Type B pancreatic cell (in vitro differentiated cells): ENCODE measurements around the gene ESRRA. TPM values are rescaled to one million over a fixed set of nuclear protein-coding genes. Genes with fewer than 3 reads are reported as not detected.
A peak's percentile ranks its signal among the peaks of the same experiment; 100 is the strongest.

Source experiments
- DNase-seq: peaks from one replicate; pipeline ENCODE4 v3.0.0; 2021; ENCODE audit warnings: mixed read lengths; ENCODE audit not compliant: unreplicated experiment; ENCODE audit errors: extremely low spot score
- H3K27ac Mint-ChIP-seq: 2 replicates; pipeline ENCODE4 v1.8.0; 2021; ENCODE audit warnings: mild to moderate bottlenecking, mixed read lengths
- H3K27me3 Mint-ChIP-seq: 2 replicates; pipeline ENCODE4 v1.8.0; 2021; ENCODE audit warnings: mixed read lengths
- H3K36me3 Mint-ChIP-seq: 2 replicates; pipeline ENCODE4 v1.8.0; 2021; ENCODE audit warnings: mixed read lengths
- H3K4me1 Mint-ChIP-seq: one replicate; pipeline ENCODE4 v1.8.0; 2021; ENCODE audit warnings: mixed read lengths; ENCODE audit not compliant: unreplicated experiment
- H3K4me3 Mint-ChIP-seq: 2 replicates; pipeline ENCODE4 v1.8.0; 2021; ENCODE audit warnings: mild to moderate bottlenecking, mixed read lengths
- H3K9me3 Mint-ChIP-seq: 2 replicates; pipeline ENCODE4 v1.8.0; 2021; ENCODE audit warnings: mixed read lengths
- CTCF ChIP-seq: fragments of 200-600 bp; sonication (generic); conservative IDR thresholded peaks from 2 replicates; pipeline ENCODE4 v1.5.0; 2021; ENCODE audit warnings: antibody characterized with exemption, mild to moderate bottlenecking
- total RNA-seq: library from RNA; stranded (reverse); gene quantifications from 2 replicates; pipeline ENCODE4 v1.2.1, GENCODE V29; 2021; ENCODE audit warnings: low replicate concordance

Gene ESRRA
- total RNA-seq, 1 donor from 2014 or later = 41.7 TPM

DNA sequence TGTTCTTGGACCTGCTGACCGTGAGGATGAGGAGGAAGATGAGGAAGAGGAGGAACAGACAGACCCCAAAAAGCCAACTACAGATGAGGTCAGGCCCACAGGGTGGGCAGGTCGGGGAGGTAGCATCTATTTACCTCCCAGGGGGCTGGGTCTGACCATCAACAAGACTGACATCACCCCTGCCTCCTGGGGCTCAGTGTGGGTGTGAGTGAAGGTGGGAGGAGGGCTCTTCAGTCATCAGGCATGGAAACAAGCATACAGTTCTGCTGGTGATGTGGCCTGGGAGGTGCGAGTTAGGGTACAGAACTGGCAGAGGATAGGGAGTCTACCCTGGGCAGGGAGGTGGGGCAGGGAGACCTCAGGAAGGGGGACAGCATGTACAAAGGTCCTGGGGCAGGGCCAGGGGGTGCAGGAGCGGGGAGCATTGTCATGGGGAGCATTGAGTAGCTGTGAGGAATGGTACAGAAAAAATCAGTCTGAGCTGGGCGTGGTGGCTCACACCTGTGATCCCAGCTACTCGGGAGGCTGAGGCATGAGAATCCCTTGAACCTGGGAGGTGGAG is 45.1 kb upstream of the ESRRA start:
- H3K27me3 Mint-ChIP-seq = no peaks in the 10 kb centered on the region
- DNase-seq = no peak
- no peak overlapping the region for H3K4me3 Mint-ChIP-seq
- no peaks in the 10 kb centered on the region for H3K9me3 Mint-ChIP-seq
- no peak overlapping the region for H3K27ac Mint-ChIP-seq
- H3K4me1 Mint-ChIP-seq = no peaks in the 10 kb centered on the region
- no peak for TF ChIP-seq CTCF
- peaks cover 11% of the 10 kb centered on the region for H3K36me3 Mint-ChIP-seq

GRCh38 chr11:64261556-64262080 is 43.7 kb upstream of the ESRRA start:
- no peak overlapping the region for H3K4me3 Mint-ChIP-seq
- TF ChIP-seq CTCF = no peak
- H3K4me1 Mint-ChIP-seq = no peaks in the 10 kb centered on the region
- peaks cover 11% of the 10 kb centered on the region for H3K36me3 Mint-ChIP-seq
- no peaks in the 10 kb centered on the region for H3K27me3 Mint-ChIP-seq
- H3K27ac Mint-ChIP-seq = no peak overlapping the region
- no peaks in the 10 kb centered on the region for H3K9me3 Mint-ChIP-seq
- DNase-seq = no peak

- peaks cover 11% of the 10 kb centered on the region for H3K36me3 Mint-ChIP-seq
- no peaks in the 10 kb centered on the region for H3K27me3 Mint-ChIP-seq
- no peak overlapping the region for H3K4me3 Mint-ChIP-seq
- H3K9me3 Mint-ChIP-seq = no peaks in the 10 kb centered on the region
- no peaks in the 10 kb centered on the region for H3K4me1 Mint-ChIP-seq
- no peak overlapping the region for H3K27ac Mint-ChIP-seq
- DNase-seq = no peak
- TF ChIP-seq CTCF = no peak
These were observed 42.9 kb upstream of the ESRRA start for GRCh38 chr11:64262271-64263002.

- Mint-ChIP-seq H3K9me3 (no peaks in the 10 kb centered on the region), H3K27ac (no peak overlapping the region), H3K27me3 (no peaks in the 10 kb centered on the region), H3K4me3 (no peak overlapping the region), H3K36me3 (peaks cover 11% of the 10 kb centered on the region), H3K4me1 (peaks cover 4% of the 10 kb centered on the region)
- no peak for TF ChIP-seq CTCF
- DNase-seq = no peak
These were observed 42.0 kb upstream of the ESRRA start for GRCh38 chr11:64263021-64263946.

DNA sequence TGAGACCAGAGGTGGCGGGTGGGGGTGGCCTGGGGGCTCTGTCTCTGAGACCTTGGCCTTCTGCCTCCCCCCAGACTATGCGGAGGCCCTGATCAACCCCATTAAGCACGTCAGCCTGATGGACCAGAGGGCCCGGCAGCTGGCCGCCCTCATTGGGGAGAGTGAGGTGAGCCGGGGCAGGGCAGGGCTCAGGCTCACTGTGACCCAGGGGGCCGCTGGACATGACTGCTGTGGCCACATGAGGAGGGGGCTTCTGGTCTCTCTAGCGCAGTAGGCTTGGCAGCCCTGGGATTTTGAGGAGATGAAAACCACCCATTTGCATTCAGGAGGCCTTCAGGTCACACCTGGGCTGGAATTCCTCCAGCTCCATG is 41.4 kb upstream of the ESRRA start:
- Mint-ChIP-seq H3K9me3 (no peaks in the 10 kb centered on the region), H3K27me3 (no peaks in the 10 kb centered on the region), H3K27ac (peak overlapping the region; percentile 43), H3K36me3 (peaks cover 14% of the 10 kb centered on the region), H3K4me3 (no peak overlapping the region), H3K4me1 (peaks cover 8% of the 10 kb centered on the region)
- no peak for DNase-seq
- TF ChIP-seq CTCF = no peak
